ENCODE measurements around the gene TAF3. TPM values are rescaled to one million over a fixed set of nuclear protein-coding genes. Genes with fewer than 3 reads are reported as not detected.
"Not testable (repeated sequence)": the region's sequence is repeated elsewhere in the genome, so short reads cannot be mapped to it uniquely, and the experiment has no call there.

TAF3 gene
- total RNA-seq, 1 donor from 2014 or later = 2.4 TPM

DNA sequence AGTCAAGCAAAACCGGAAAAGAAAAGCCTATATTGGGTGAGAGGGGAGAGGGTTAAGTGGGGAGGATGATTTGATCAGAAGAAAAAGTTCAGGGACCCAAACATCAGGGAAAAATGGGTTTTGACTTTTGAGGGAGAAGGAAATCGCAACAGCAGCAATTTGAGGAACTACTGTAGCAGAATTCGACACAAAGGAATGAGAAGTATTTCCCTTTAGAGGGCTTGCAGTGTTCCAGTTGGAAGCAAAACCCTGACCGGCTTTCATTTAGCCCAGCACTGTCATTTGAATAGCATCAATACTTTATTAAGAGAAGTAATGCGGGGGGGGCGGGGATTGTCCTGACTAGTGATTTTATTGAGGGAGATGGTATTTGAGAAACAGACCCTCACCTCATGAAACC is 199.0 kb downstream of the TAF3 start:
- FAIRE-seq (no peak), DNase-seq (ENCODE audit: low spot score in 2 of 2) (no peak)

DNA sequence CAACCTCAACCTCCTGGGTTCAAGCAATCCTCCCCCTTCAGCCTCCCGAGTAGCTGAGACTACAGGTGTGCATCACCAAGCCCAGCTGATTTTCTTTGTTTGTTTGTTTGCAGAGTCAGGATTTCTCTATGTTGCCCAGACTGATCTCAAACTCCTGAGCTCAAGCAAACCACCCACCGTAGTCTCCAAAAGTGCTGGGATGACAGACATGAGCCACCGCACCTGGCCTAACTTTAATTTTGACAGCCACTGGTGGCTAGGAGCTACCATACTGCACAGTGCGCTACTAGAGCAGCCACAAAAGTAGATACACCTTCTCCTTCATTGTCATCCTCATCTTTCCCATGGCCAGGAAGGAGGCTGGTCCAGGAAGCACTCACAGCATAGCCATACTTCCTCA is 205.0 kb downstream of the TAF3 start:
- no peak for FAIRE-seq

DNA sequence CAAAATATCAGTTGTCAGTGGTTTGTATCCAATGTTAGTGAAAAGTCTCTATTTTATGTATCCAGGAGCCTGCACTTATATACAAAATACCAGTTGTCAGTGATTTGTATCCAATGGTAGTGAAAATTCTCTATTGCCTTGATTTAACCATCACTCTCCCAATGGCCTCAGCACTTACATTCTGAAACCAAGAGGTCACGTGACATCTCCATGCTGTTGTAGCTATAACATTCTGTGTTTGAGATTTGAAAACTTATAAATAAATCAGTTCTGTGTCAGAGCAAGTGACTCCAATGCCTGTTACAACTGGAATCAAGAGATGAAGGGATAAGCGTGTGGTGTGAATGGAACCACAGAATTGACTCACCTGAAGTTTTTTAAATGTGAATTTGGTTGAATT is 205.5 kb downstream of the TAF3 start:
- DNase-seq (ENCODE audit: low spot score in 2 of 2) (no peak), FAIRE-seq (no peak)

More for the DNA sequence above, 205.0 kb downstream of the TAF3 start:
- DNase-seq (ENCODE audit: low spot score in 2 of 2) = no peak

DNA sequence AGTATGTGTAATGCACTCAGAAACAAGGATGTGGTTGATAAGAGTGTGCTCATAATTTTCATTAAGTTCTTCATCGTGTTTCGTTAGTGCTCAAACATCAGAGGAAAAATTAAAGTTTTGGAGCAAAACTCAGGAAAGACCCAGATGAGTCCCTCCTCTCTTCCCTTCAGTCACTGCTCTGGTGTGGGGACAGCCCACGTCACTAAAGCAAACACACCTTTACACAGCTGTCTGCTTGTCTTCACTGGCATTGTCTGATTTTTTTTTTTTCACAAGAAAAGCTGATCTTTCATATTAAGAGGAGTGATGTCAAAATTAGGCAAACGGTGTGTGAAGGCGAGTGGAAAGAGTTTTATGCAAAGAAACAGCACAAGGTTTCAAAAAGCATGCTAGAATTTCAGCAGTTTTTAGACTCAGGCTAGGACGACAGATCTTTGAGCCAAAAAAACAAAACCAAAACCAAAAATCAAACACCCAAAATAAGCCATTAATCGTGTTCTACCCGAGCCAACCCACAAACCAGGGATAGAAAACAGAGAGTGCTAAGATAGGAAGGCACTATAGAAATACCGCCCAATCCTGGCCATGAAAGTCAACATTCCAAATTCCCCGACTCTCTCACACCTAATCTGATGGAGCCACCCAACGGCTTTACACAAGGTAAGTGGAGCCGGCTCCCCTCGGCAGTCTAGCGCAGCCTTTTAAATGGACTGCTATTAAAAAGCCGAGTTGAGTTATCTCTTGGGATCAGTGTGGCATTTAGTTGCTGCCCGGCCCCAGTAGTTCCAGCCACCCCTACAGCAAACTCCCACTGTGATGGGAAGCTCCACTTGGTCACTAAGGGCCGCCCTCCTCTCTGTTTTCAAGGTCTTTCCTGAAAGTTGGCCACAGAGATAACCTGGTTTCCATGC is 208.3 kb downstream of the TAF3 start:
- FAIRE-seq (no peak), DNase-seq (ENCODE audit: low spot score in 2 of 2) (no peak)

DNA sequence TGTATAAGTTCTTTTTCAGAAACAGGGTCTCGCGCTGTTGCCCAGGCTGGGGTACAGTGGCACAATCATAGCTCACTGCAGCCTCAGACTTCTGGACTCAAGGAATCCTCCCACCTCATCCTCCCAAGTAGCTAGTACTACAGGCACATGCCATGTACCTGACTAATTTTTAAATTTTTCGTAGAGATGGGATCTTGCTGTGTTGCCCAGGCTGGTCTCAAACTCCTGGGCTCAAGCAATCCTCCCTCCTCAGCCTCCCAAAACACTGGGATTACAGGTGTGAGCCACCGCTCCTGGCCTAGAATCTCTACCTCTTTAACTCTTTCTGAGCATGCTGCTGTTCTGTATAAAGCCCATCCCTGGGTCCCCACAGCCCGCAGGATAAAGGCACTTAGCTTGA is 212.9 kb downstream of the TAF3 start:
- not testable (repeated sequence) for DNase-seq (ENCODE audit: low spot score in 2 of 2); FAIRE-seq

DNA sequence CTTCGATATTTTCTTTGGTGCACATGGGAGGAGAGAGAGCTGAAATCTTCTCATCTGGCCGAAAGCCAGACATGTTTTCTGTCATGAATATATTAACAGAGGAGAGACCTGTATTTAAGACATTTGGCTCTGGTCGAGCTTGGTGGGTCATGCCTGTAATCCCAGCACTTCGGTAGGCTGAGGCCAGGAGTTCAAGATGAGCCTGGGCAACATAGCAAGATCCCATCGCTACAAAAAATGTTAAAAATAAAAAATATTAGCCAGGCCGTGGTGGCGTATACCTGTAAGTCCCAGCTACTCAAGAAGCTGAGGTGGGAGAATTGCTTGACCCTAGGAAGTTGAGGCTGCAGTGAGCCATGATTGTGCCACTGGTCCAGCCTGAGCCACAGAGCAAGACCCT is 214.3 kb downstream of the TAF3 start:
- FAIRE-seq = no peak

DNA sequence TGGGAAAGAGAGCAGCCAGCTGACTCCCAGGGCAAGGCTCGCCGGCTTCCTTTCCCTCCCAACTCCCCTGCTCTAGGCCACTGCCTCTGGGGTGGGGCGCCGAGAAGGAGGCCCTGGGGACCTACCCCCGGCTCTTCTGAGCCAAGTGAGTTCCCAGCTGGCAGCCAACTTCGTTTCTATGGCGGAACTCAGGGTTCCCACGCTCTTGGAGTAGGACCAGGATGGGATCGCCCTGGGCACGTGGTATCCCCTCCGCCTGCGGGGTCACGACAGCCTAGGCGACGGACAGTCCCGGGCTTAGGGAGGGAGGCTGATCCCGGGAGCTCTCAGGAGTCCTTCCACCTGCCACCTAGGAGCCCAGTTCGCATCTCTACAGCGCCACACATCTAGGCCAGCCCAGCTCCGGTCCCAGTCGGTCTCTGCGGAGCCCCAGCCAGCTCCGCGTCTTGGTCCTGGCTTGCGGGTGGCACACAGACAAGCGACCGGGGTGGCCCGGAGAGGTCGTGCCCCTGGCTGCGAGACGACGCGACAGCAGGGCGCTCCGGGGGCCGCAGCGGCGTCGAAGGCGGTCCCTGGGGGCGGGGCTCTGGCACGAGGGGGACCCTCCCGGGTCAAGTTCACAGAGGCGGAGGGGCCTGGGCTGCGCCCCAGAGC is 215.6 kb downstream of the TAF3 start:
- no peak for FAIRE-seq

More for the DNA sequence above, 214.3 kb downstream of the TAF3 start:
- DNase-seq (ENCODE audit: low spot score in 2 of 2) = no peak

DNA sequence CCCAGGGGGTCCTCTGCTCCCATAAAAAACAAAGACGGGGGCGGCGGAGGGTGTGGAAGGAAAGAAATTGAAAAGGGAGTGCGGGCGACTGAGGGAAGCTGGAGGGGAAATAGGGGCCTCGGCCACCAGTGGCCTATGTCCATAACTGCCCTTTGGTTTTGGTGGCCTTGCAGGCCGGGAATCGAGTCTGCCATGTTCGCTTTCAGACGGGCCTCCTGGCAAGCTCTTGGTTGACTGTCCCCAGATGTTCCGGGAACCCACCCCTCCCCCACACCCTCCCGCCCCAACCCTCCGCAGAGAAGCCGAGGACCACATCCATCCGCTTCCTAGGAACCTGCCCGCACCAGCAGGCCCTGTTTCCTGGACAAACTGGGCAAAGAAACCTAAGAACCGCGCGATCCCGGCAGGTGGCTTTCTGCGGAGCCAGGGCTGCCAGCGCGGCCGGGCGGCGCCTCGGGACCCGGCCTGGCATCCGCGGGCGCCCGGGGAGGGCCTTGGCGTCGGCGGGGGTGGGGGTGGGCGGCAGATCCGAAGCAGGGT is 216.2 kb downstream of the TAF3 start:
- DNase-seq (ENCODE audit: low spot score in 2 of 2) (no peak), FAIRE-seq (no peak)

More for the DNA sequence above, 215.6 kb downstream of the TAF3 start:
- DNase-seq (ENCODE audit: low spot score in 2 of 2) = no peak

DNA sequence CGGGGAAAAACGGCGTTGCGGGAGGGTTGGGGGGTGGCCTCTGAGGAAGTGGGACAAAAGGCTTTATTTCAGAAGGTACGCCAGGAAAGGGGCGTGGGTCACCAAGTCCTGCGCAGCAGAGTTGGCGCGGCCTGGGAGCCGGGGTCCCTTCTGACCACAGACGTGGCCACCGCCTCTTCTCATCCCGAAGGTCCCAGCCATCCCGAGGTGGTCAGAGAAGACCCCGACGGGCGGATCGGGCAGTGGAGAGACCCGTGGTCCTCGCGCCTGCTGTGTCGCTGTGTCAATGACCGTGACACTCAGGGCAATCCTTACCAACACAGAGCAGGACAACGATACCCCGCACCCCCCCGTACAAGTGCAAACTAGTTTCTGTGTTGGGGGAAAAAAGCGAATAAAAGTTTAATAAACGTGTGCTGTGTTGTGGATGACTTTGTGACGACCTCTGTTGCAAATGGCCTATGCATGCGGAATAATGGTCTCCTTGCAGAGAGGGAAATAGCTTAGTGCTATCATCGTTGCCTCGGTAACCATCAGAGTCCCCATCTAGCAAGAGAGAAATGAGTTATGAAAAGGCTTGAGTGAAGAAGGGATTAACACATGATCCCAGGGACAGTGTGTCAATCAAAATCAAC is 216.8 kb downstream of the TAF3 start:
- FAIRE-seq (no peak), DNase-seq (ENCODE audit: low spot score in 2 of 2) (no peak)

DNA sequence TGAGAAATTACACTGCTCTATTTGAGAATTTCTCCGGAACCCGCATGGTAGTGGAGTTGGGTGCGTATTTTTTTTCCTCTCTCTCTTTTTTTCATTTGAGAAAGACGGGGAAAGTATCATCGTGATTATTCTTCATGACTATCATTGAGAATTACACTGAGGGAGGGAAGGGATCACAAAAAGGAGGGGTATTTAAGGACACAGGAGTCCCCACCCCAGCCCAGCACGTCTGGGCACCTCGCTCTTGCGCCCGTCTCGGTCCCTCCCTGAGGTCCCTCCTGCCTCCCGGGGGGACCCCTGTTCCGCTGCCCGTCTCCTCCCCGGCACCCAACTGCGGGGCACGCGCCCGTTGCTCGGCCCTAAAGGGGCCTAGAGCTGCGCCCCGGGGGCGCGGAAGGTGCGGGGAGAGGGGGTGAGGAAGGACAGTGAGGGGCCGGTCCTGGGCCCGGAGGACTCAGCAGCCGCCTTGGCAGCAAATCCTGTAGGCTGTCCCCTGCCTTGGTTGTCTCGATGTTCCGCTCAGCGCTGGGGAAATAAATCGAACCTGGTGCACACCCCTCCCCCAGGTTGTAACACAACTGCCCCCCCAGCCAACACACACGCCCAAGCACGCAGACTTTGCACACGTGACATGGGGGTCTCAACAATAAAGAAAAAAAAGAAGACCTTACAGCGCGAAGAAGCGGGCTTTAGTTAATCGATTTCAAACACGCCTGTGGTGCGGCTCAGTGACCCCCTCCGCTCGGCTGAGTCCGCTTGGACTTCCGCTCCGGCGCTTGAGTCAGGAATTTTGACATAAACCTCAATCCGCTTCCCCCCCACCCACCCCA is 217.6 kb downstream of the TAF3 start:
- no peak for FAIRE-seq
- no peak for DNase-seq (ENCODE audit: low spot score in 2 of 2)

DNA sequence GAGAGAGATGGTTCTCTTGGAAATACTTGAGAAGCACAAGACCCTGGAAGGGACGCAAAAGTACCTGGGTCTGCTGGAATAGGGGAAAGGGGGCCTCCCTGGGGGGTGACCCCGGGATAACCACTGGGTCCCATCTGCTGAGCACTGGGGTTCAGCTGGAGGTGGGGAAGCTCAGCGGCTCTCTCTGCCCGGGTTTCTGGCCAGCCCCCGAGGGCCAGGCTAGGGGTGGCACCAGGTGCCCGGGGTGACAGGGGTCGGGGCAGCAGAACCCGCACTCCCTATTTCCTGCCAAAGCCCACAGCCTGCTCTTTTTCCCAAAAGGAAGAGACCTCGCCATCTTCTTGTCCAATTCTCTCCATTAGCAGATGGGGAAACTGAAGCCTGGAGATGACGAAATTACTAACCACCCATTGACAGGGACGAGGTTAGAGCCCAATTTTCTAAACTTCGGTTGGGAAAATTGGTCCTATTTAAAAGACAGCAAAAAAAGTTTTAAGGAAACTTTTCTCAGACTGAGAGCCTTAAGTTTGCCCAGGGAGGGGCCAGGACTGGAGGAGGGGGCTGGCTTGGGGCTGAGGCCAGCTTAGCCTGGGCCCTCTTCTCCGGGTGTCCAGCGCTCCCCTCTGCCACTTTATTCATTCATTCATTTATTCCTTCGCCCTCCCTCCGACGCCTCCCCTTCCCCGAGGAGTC is 218.3 kb downstream of the TAF3 start:
- no peak for DNase-seq (ENCODE audit: low spot score in 2 of 2)
- no peak for FAIRE-seq

DNA sequence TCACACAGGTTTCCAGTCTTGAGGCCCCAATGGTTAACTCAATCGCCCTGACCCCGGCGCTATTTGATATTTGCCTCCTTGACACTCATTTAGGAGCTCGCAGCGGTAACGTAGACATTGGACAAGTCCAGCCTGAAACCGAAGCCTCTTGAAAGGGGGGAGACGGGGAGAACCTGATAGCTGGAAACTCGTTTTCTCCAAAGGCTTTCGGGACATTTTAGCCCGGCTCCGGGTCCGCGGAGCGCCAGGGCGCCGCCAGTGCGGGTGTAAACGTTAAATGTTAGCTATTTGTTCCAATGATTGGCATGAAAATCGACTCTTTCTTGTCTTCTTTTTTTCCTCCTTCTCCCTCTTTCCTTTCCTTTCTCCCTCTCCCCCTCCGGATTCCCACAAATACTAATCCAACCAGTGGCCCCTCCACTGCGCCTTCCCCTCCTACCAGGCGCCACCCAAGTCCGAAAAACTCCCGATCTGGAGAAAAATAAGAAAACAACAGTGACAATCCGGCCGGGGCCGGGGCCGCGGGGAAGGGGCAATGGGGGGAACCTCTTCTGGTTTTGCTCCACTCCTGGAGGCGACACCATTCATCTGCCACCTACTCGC is 219.0 kb downstream of the TAF3 start:
- DNase-seq (ENCODE audit: low spot score in 2 of 2) (no peak), FAIRE-seq (no peak)

DNA sequence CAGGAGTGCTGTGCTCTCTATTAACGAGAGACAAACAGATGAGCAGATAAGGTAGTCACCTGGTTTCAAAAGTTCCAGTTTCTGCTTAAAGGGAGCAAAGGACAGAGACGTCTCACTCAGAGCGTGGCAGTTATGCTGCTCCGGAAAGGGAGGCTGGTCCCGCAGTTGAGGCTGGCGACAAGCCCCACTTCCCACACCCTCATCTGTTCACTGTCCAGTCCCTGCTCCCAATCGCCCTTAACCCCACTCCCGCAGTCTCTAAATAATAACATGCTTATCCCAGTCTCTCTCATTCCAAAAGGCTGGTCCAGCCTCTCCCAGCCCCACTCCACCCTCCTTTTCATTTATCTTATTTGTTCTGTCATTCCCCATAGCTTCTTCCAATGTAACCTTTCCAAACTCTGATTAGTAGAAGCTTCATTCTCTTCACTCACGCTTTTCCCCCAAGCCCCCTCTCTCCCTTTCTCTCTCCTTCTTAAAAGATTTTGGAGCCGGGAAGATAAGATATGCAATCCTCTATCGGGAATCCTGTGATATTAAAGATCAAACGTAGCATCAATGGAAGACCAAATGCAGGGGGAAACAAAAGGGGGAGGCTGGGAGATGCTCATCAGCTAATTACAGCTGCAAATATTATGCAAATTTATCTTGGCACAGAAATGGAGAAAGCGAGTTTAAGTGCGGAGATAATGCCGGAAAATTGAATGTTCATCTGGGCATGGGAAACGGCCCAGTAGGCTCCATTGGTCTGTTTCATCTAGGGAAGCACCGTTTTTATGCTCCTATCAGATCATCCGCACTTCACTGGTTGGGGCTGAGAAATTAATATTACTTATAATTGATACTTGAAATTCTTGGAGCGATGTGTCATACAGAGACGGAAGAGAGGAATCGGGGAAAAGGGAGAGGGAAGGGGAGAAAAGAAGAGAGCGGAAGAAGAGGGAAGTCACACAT is 219.9 kb downstream of the TAF3 start:
- FAIRE-seq = no peak
- DNase-seq (ENCODE audit: low spot score in 2 of 2) = no peak

DNA sequence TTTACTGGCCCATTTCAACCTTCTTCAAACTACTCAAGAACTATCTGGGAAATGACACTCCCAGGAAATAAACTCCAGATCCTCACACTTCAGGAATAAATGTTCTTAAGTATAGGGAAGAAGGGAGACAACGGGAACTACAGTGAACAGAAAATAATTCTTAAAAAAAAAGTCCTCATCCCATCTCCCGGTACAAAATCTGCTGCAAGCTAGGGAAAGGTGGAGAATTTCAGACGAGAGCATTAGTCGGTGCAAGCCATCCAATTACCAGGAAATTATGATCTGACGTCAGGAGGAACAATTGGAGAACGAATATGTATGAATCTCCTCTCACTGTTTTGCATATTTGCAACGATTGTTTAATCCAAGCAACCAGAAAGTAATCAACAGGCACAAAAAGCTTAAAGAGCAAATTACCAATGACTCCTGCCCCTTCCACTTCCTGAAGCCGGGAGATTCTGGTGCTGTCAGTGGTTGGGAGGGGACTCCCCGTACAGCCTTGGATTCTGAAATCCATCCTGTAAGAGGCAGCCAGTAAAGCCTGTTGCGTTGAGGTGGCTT is 221.1 kb downstream of the TAF3 start:
- DNase-seq (ENCODE audit: low spot score in 2 of 2) = no peak
- no peak for FAIRE-seq

DNA sequence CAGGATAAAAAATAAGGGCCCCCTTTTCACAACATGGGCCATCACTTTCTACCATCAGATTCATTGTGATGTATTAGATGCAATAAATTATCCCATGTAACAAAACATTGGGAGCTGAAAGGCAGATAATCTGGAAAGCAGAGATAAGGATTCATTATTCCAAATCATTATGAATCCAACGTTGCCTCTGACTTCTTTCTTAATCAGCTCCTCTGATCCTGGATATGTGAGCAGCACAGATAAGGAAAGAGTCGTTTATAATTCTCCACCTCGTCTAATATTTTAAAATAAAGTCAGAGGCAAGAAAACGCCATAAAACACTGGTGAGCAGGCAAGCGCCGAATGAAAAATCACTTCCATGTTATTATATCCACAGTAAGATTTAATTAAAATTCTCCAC is 222.3 kb downstream of the TAF3 start:
- DNase-seq (ENCODE audit: low spot score in 2 of 2) = no peak
- no peak for FAIRE-seq

DNA sequence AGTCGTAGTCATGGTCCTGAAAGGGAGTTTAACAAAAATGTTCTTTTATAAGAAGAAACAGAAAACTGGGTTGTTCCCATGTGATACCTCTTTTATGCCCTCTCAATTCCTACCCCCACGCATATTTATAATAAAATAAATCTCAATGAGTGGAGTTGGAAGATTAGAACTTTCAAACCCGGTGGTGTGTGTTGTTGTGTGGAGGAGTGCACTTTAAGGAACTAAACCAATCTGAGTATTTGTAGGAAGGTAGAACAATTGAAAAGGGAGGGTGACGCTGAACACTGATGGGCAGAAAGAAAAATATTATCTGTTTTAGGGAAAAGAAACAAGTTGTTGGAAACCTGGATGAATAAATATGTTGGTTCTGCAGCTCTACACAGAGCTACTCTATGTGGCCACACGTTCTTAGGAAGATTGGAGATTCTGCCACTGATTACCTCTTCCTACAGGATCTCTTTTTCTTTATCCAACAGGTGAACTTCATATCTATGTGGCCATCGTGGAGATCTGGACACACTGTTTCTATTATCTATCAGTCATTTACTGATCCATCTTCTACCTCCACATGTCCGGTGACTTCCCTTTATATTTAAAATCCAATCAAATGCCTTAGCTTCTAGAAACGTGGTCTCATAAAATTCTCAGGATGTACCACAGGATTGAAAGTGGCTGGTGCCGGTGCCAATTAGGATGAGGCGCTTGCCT is 223.1 kb downstream of the TAF3 start:
- DNase-seq (ENCODE audit: low spot score in 2 of 2) (no peak), FAIRE-seq (no peak)

Measured in frontal cortex (tissue), 4 donors.